ENCODE results near the gene CIDEA. TPM values are rescaled to one million over a fixed set of nuclear protein-coding genes. Genes with fewer than 3 reads are reported as not detected.

Gene CIDEA
- total RNA-seq, 1 experiment from 2014 or later: not detected

GRCh38 chr18:12256951-12257350, 2.8 kb downstream of the CIDEA start:
- Histone ChIP-seq H2AK5ac (ENCODE audit: insufficient read length, low read length) (no peak overlapping the region), H3K9me3 (ENCODE audit: control insufficient read depth, low read depth, low read length) (no peaks in the 10 kb centered on the region), H3K4me1 (ENCODE audit: insufficient read depth, low read length) (peaks cover 6% of the 10 kb centered on the region; the same call in 1 of the 2 replicates), H4K91ac (ENCODE audit: insufficient read length, low read depth, low read length) (no peak overlapping the region), H4K20me1 (ENCODE audit: control insufficient read depth, insufficient read depth, insufficient read length) (no peaks in the 10 kb centered on the region), H4K8ac (replicated peaks; ENCODE audit: insufficient read length, low read depth, low read length) (no peak overlapping the region), H2BK15ac (ENCODE audit: low read depth, low read length) (no peak overlapping the region), H4K5ac (ENCODE audit: insufficient read length, low read depth, low read length) (no peak overlapping the region), H3T11ph (ENCODE audit: low read length) (no peak overlapping the region), H2BK20ac (ENCODE audit: low read depth, low read length, poor library complexity, severe bottlenecking) (no peak overlapping the region), H3K9ac (ENCODE audit: extremely low read depth, insufficient read length, low read length) (no peak overlapping the region), H2BK5ac (ENCODE audit: insufficient read length, low read length) (no peak overlapping the region), H3K4ac (ENCODE audit: low read depth, low read length) (no peak overlapping the region), H3K56ac (ENCODE audit: insufficient read length, low read depth, low read length) (no peak overlapping the region), H2BK120ac (ENCODE audit: low read depth, low read length, poor library complexity, severe bottlenecking) (no peak overlapping the region), H3K23ac (ENCODE audit: insufficient read length, low read depth, low read length) (no peak overlapping the region), H3K18ac (ENCODE audit: insufficient read length, low read depth, low read length) (no peak overlapping the region), H2BK12ac (ENCODE audit: insufficient read length, low read depth, low read length) (no peak overlapping the region), H3K79me1 (ENCODE audit: insufficient read depth, low read depth, low read length, poor library complexity, severe bottlenecking) (no peaks in the 10 kb centered on the region), H3K27me3 (ENCODE audit: insufficient read depth, low read length) (peaks cover 35% of the 10 kb centered on the region), H3K4me2 (ENCODE audit: insufficient read depth, insufficient read length, low read length) (no peak overlapping the region), H3K14ac (ENCODE audit: insufficient read depth, low read length) (no peak overlapping the region), H2AFZ (ENCODE audit: low read length) (no peak overlapping the region), H3K79me2 (ENCODE audit: insufficient read depth, low read length) (no peaks in the 10 kb centered on the region), H3K27ac (ENCODE audit: insufficient read length, low read depth, low read length) (no peak overlapping the region), H3K23me2 (ENCODE audit: insufficient read length, low read depth, low read length, poor library complexity, severe bottlenecking) (peaks cover 13% of the 10 kb centered on the region)
- H3K9me3 Mint-ChIP-seq: no peaks in the 10 kb centered on the region
- no peak overlapping the region for H3K27ac Mint-ChIP-seq
- no CpG with 5 or more reads among the region's 6 CpGs for WGBS (ENCODE audit: extremely low coverage, insufficient read length, low lambda C conversion rate)
- H3K4me1 Mint-ChIP-seq: peaks cover 23 to 26% of the 10 kb centered on the region in 2 experiments
- no peak for TF ChIP-seq CTCF (conservative IDR thresholded peaks at IDR 0.05)
- no peaks in the 10 kb centered on the region; a peak in 1 of 7 replicates for H3K36me3 Mint-ChIP-seq (ENCODE audit: insufficient read depth in 1 of 3, low read depth in 3 of 3)
- H3K27me3 Mint-ChIP-seq (ENCODE audit: low read depth): peaks cover 73% of the 10 kb centered on the region
- no peak overlapping the region for H3K4me3 Mint-ChIP-seq
- no peak for DNase-seq
